GM12891 (cell line): ENCODE results near the gene TMEM74B.

ENCODE experiments used
- PAX5 ChIP-seq: IDR thresholded peaks from 2 replicates; pipeline ENCODE4 v1.6.1; 2011; ENCODE audit warnings: low read length, moderate library complexity, mild to moderate bottlenecking; ENCODE audit not compliant: insufficient read depth, severe bottlenecking
- POLR2A ChIP-seq: IDR thresholded peaks from 2 replicates; pipeline ENCODE4 v1.6.1; 2011; ENCODE audit warnings: low read depth, low read length, control low read depth
- POLR2AphosphoS5 ChIP-seq: IDR thresholded peaks from 2 replicates; pipeline ENCODE4 v1.6.1; 2011; ENCODE audit warnings: low read depth, low read length, control low read depth
- POU2F2 ChIP-seq: IDR thresholded peaks from 2 replicates; pipeline ENCODE4 v1.6.1; 2011; ENCODE audit warnings: low read depth, mild to moderate bottlenecking, control low read depth, low read length, moderate library complexity
- SPI1 ChIP-seq: IDR thresholded peaks from 2 replicates; pipeline ENCODE4 v1.6.1; 2011; ENCODE audit warnings: low read depth, low read length, control low read depth
- TAF1 ChIP-seq: IDR thresholded peaks from 2 replicates; pipeline ENCODE4 v1.6.1; 2011; ENCODE audit warnings: low read depth, low read length, control low read depth

DNA sequence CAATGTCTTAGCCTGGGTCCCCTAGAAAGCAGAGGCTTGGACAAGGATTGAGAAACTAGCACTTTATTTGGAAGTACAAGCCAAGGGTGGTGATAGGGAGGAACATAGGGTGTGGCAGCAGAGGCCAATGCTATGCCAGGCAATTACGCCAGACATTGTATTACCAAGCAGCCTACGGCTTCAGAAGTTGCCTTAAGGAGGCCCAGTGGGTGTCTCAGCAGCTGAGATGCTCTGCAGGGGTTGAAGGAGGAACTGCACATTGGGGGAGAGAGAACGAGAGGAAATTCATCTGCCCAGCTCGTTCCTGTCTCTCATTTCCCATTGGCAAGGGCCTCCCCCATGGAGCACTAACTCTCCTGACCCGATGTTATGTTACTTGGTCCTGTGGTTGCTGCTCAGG, 19.3 kb upstream of the TMEM74B start:
- TF ChIP-seq SPI1 = no peak
- no peak for TF ChIP-seq POLR2A
- TF ChIP-seq POLR2AphosphoS5 = no peak
- no peak for TF ChIP-seq TAF1
- no peak for TF ChIP-seq PAX5
- TF ChIP-seq POU2F2 = no peak
